OCI-LY7 (cell line): ENCODE measurements around the gene HSPA4L. TPM values are rescaled to one million over a fixed set of nuclear protein-coding genes. Genes with fewer than 3 reads are reported as not detected.

Experiments used
- BruUV-seq: library from RNA; stranded (reverse); fragments of 400-500 nt; replicated peaks from 2 replicates; lab custom pipeline; 2021; lab: Mats Ljungman, UMichigan
- CTCF ChIA-PET: fragments of 300-600 bp; sonication (Branson Sonifier 250); formaldehyde crosslinking; loops from one replicate; lab custom pipeline; 2022; ENCODE audit warnings: antibody characterized with exemption; ENCODE audit not compliant: unreplicated experiment; lab: Charles Lee
- POLR2A ChIA-PET: fragments of 300-600 bp; sonication (Branson Sonifier 250); formaldehyde crosslinking; loops from one replicate; lab custom pipeline; 2022; ENCODE audit warnings: antibody characterized with exemption; lab: Charles Lee
- DNase-seq: peaks from one replicate; pipeline ENCODE4 v3.0.0-alpha.2; 2015; ENCODE audit warnings: low spot score
- H2AFZ ChIP-seq: fragments of 200-600 bp; sonication (generic), shearing (Covaris generic); 2 replicates; pipeline ENCODE4 v1.6.1; 2014; ENCODE audit warnings: mild to moderate bottlenecking, antibody characterized with exemption, low read length, moderate library complexity
- H3K27ac ChIP-seq: fragments of 200-600 bp; sonication (generic); 2 replicates; pipeline ENCODE4 v1.5.1; 2014; ENCODE audit warnings: mixed run types, low read depth, mild to moderate bottlenecking, moderate library complexity, low read length, inconsistent platforms; ENCODE audit not compliant: poor library complexity, severe bottlenecking
- H3K36me3 ChIP-seq: fragments of 200-600 bp; sonication (generic); 2 replicates; pipeline ENCODE4 v1.6.1; 2014; ENCODE audit warnings: mild to moderate bottlenecking, antibody characterized with exemption, low read length, moderate library complexity, mixed read lengths; ENCODE audit not compliant: insufficient read depth
- H3K4me1 ChIP-seq: fragments of 200-600 bp; sonication (generic); 2 replicates; pipeline ENCODE4 v1.5.1; 2014; ENCODE audit warnings: mild to moderate bottlenecking, low read length; ENCODE audit not compliant: insufficient read depth, poor library complexity, severe bottlenecking
- H3K4me2 ChIP-seq: fragments of 200-600 bp; sonication (generic); 2 replicates; pipeline ENCODE4 v1.6.1; 2014; ENCODE audit warnings: mild to moderate bottlenecking, low read length
- H3K4me3 ChIP-seq: fragments of 200-600 bp; sonication (generic); 2 replicates; pipeline ENCODE4 v1.5.1; 2014; ENCODE audit warnings: mild to moderate bottlenecking, low read depth, low read length; ENCODE audit not compliant: poor library complexity, severe bottlenecking
- H3K79me2 ChIP-seq: fragments of 200-600 bp; sonication (generic); 2 replicates; pipeline ENCODE4 v1.6.1; 2016; ENCODE audit warnings: low read depth, mild to moderate bottlenecking, low read length, moderate library complexity, mixed read lengths; ENCODE audit not compliant: insufficient read depth
- H3K9me2 ChIP-seq: fragments of 200-600 bp; sonication (generic); 2 replicates; pipeline ENCODE4 v1.6.1; 2016; ENCODE audit warnings: mild to moderate bottlenecking, low read length, mixed read lengths; ENCODE audit not compliant: insufficient read depth
- H3K9me3 ChIP-seq: fragments of 200-600 bp; sonication (generic); 2 replicates; pipeline ENCODE4 v1.6.1; 2014; ENCODE audit warnings: mild to moderate bottlenecking, mixed run types, low read length, mixed read lengths
- H4K20me1 ChIP-seq: fragments of 200-600 bp; sonication (generic); 2 replicates; pipeline ENCODE4 v1.6.1; 2014; ENCODE audit warnings: mild to moderate bottlenecking, antibody characterized with exemption, low read length, moderate library complexity, mixed read lengths; ENCODE audit not compliant: insufficient read depth
- EZH2phosphoT487 ChIP-seq: fragments of 200-600 bp; sonication (generic); IDR thresholded peaks from 2 replicates; pipeline ENCODE4 v1.6.1; 2018; ENCODE audit warnings: low read depth, borderline replicate concordance, mild to moderate bottlenecking, mixed run types, antibody characterized with exemption, low read length, moderate library complexity, mixed read lengths
- intact Hi-C: fragments of 100-400 bp; cut with micrococcal nuclease; formaldehyde crosslinking; loops from one replicate; pipeline ENCODE4 v1.10.0; 2022; ENCODE audit not compliant: unreplicated experiment
- total RNA-seq, 2 experiments: library from RNA; depleted of rRNA in 1 of 2; stranded (reverse); fragments of >200 nt in 1 of 2; shearing (Covaris generic) in 1 of 2; gene quantifications; 2 replicates each; pipeline ENCODE4 v1.2.3, GENCODE V29; 2014 to 2022
- TF ChIP-seq, protein P1 (sequence below): fragments of 200-600 bp; sonication (generic); conservative IDR thresholded peaks from 2 replicates; pipeline ENCODE4 v1.5.1; 2014; ENCODE audit warnings: mild to moderate bottlenecking, antibody characterized with exemption, low read length, moderate library complexity, mixed read lengths

Gene HSPA4L
- total RNA-seq, 2 experiments from 2014 or later, result not detected

DNA sequence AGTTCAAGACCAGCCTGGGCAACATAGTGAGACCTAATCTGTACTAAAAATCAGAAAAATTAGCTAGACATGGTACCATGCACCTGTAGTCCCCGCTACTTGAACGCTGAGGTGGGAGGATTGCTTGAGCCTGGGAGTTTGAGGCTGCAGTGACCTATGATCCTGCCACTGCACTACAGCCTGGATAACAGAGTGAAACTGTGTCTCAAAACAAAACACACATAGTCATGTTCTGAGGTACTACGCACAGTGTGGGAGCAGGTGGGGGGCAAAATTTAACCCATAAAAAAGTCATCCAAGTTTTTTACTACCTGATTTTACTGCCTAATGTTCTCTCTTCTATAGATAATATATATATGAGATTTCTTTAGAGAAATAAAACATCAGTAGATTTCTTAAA is 28.4 kb downstream of the HSPA4L start:
- H4K20me1 ChIP-seq, result no peaks in the 10 kb centered on the region
- BruUV-seq, result no TSS peak
- CTCF ChIA-PET, result no interaction called here

DNA sequence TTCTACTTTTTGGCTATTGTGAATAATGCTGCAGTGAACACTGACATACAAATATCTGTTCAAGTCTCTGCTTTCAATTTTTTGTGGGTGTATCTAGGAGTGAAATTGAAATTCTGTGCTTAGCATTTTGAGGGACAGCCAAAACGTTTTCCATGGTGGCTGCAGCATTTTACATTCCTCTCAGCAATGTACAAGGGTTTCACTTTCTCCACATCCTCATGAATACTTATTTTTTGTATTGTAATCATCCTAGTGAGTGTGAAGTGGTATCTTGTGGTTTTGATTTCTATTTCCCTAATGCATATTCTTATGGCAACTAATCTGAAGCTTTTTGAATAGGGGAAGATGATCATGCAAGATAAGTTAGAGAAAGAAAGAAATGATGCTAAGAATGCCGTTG is 40.3 kb downstream of the HSPA4L start:
- CTCF ChIA-PET, result no interaction called here
- POLR2A ChIA-PET, result no interaction called here
- Histone ChIP-seq H3K36me3 (no peaks in the 10 kb centered on the region), H3K79me2 (no peaks in the 10 kb centered on the region), H3K9me3 (no peaks in the 10 kb centered on the region), H4K20me1 (no peaks in the 10 kb centered on the region), H3K27ac (no peak overlapping the region), H3K9me2 (no peaks in the 10 kb centered on the region), H3K4me1 (no peaks in the 10 kb centered on the region), H3K4me2 (no peak overlapping the region), H2AFZ (no peak overlapping the region), H3K4me3 (no peak overlapping the region)
- no peak for TF ChIP-seq EZH2phosphoT487
- TF ChIP-seq, protein P1, sequence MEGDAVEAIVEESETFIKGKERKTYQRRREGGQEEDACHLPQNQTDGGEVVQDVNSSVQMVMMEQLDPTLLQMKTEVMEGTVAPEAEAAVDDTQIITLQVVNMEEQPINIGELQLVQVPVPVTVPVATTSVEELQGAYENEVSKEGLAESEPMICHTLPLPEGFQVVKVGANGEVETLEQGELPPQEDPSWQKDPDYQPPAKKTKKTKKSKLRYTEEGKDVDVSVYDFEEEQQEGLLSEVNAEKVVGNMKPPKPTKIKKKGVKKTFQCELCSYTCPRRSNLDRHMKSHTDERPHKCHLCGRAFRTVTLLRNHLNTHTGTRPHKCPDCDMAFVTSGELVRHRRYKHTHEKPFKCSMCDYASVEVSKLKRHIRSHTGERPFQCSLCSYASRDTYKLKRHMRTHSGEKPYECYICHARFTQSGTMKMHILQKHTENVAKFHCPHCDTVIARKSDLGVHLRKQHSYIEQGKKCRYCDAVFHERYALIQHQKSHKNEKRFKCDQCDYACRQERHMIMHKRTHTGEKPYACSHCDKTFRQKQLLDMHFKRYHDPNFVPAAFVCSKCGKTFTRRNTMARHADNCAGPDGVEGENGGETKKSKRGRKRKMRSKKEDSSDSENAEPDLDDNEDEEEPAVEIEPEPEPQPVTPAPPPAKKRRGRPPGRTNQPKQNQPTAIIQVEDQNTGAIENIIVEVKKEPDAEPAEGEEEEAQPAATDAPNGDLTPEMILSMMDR, result no peak
- no TSS peak for BruUV-seq
- intact Hi-C loops, result no loop called here
- DNase-seq, result no peak

More for the DNA sequence above, 28.4 kb downstream of the HSPA4L start:
- intact Hi-C loops, result no loop called here
- Histone ChIP-seq H3K79me2 (no peaks in the 10 kb centered on the region), H2AFZ (no peak overlapping the region), H3K9me2 (no peaks in the 10 kb centered on the region), H3K4me2 (no peak overlapping the region), H3K4me3 (no peak overlapping the region), H3K27ac (no peak overlapping the region), H3K4me1 (no peaks in the 10 kb centered on the region), H3K9me3 (no peaks in the 10 kb centered on the region), H3K36me3 (no peaks in the 10 kb centered on the region)
- TF ChIP-seq, protein P1, result no peak
- no peak for TF ChIP-seq EZH2phosphoT487
- POLR2A ChIA-PET, result interaction anchor here (0.5 to 0.7 kb wide), 3 partner anchors 36 to 548 kb away, joined by 3 read pairs; no protein-coding TSS in a partner anchor
- no peak for DNase-seq

DNA sequence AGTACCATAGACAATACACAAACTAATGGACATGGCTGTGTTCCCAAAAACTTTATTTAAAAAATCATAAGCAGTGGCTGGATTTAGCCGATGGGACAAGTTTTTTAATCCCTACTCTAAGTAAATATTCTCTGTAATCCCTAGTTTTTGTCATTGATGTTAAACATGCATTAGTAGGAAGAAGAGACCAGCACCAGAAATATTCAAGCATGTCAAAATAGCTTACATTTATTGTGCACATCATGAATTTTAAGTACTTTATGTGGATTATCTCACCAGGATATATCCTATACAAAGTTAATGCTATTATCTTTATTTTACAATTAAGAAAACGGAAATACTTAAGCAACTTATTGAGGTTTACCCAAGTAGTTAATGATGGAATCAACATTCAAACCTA is 46.0 kb downstream of the HSPA4L start:
- no peaks in the 10 kb centered on the region for H3K9me2 ChIP-seq
- no peaks in the 10 kb centered on the region for H3K9me3 ChIP-seq
- H3K4me3 ChIP-seq, result no peak overlapping the region
- no peak for TF ChIP-seq EZH2phosphoT487
- TF ChIP-seq, protein P1, result no peak
- CTCF ChIA-PET, result no interaction called here
- H3K79me2 ChIP-seq, result no peaks in the 10 kb centered on the region
- BruUV-seq, result no TSS peak
- DNase-seq, result no peak
- H3K27ac ChIP-seq, result no peak overlapping the region
- POLR2A ChIA-PET, result interaction anchor here (0.7 to 2.6 kb wide), 4 partner anchors 8 to 420 kb away, joined by 3 to 13 read pairs (median 3); no protein-coding TSS in a partner anchor
- no peaks in the 10 kb centered on the region for H4K20me1 ChIP-seq
- no peaks in the 10 kb centered on the region for H3K4me1 ChIP-seq
- H2AFZ ChIP-seq, result no peak overlapping the region
- intact Hi-C loops, result no loop called here
- H3K4me2 ChIP-seq, result no peak overlapping the region
- no peaks in the 10 kb centered on the region for H3K36me3 ChIP-seq
